Liver (tissue), 9 donors: ENCODE measurements around the gene CIDEB. TPM values are rescaled to one million over a fixed set of nuclear protein-coding genes. Genes with fewer than 3 reads are reported as not detected.

Source experiments
- DNase-seq: peaks from one replicate; pipeline ENCODE4 v3.0.0-alpha.2; 2017; ENCODE audit warnings: low spot score
- H3K27ac ChIP-seq, 2 donors: one replicate each; pipeline ENCODE4 v1.7.0; 2013; ENCODE audit warnings: inconsistent platforms in 2 of 2, low read length in 2 of 2, control low read depth in 1 of 2, low read depth in 1 of 2, mild to moderate bottlenecking in 1 of 2
- H3K27me3 ChIP-seq, 4 donors: one replicate each; pipeline versions ENCODE4 v1.6.1 to v1.7.0; 2013; ENCODE audit warnings: low read length in 3 of 4, inconsistent platforms in 1 of 4, mild to moderate bottlenecking in 1 of 4, moderate library complexity in 1 of 4; ENCODE audit not compliant: control insufficient read depth in 4 of 4, insufficient read depth in 4 of 4
- H3K36me3 ChIP-seq, 4 donors: one replicate each; pipeline versions ENCODE4 v1.6.1 to v1.7.0; 2013; ENCODE audit warnings: low read length in 3 of 4, mild to moderate bottlenecking in 3 of 4, low read depth in 1 of 4, moderate library complexity in 1 of 4; ENCODE audit not compliant: control insufficient read depth in 4 of 4, insufficient read depth in 3 of 4
- H3K4me1 ChIP-seq, 4 donors: one replicate each; pipeline versions ENCODE4 v1.6.1 to v1.7.0; 2013; ENCODE audit warnings: low read length in 3 of 4, mild to moderate bottlenecking in 3 of 4, moderate library complexity in 1 of 4; ENCODE audit not compliant: control insufficient read depth in 4 of 4, insufficient read depth in 4 of 4
- H3K4me3 ChIP-seq, 3 donors: one replicate each; pipeline versions ENCODE4 v1.6.1 to v1.7.0; 2013; ENCODE audit warnings: low read length in 3 of 3, control low read depth in 1 of 3, low read depth in 1 of 3, mild to moderate bottlenecking in 1 of 3
- H3K9ac ChIP-seq, 2 donors: one replicate each; pipeline ENCODE4 v1.7.0; 2013; ENCODE audit warnings: low read length in 2 of 2, mild to moderate bottlenecking in 2 of 2, moderate library complexity in 2 of 2, control low read depth in 1 of 2, low read depth in 1 of 2
- H3K9me3 ChIP-seq, 4 donors: one replicate each; pipeline versions ENCODE4 v1.6.1 to v1.7.0; 2013; ENCODE audit warnings: low read length in 3 of 4; ENCODE audit not compliant: control insufficient read depth in 4 of 4
- ATF3 ChIP-seq: IDR thresholded peaks from 2 replicates; pipeline ENCODE4 v1.6.1; 2016; ENCODE audit warnings: antibody characterized with exemption
- EGR1 ChIP-seq, 2 donors: IDR thresholded peaks; 2 replicates each; pipeline ENCODE4 v1.6.1; 2016 to 2018; ENCODE audit warnings: antibody characterized with exemption in 2 of 2, low read depth in 2 of 2
- FOXA1 ChIP-seq: IDR thresholded peaks from 2 replicates; pipeline ENCODE4 v1.6.1; 2016; ENCODE audit warnings: antibody characterized with exemption
- FOXA2 ChIP-seq: IDR thresholded peaks from 2 replicates; pipeline ENCODE4 v1.6.1; 2016; ENCODE audit warnings: antibody characterized with exemption
- GABPA ChIP-seq, 2 donors: IDR thresholded peaks in 1 of 2; conservative IDR thresholded peaks in 1 of 2; 2 replicates each; pipeline ENCODE4 v1.6.1; 2016; ENCODE audit warnings: antibody characterized with exemption in 2 of 2, mild to moderate bottlenecking in 1 of 2, moderate library complexity in 1 of 2
- HNF4A ChIP-seq, 2 donors: conservative IDR thresholded peaks; 2 replicates each; pipeline ENCODE4 v1.6.1; 2016; ENCODE audit warnings: antibody characterized with exemption in 2 of 2, mild to moderate bottlenecking in 2 of 2
- HNF4G ChIP-seq: IDR thresholded peaks from 2 replicates; pipeline ENCODE4 v1.6.1; 2016; ENCODE audit warnings: antibody characterized with exemption
- JUND ChIP-seq, 2 donors: IDR thresholded peaks; 2 replicates each; pipeline ENCODE4 v1.6.1; 2016; ENCODE audit warnings: antibody characterized with exemption in 2 of 2
- NR2F2 ChIP-seq: IDR thresholded peaks from 2 replicates; pipeline ENCODE4 v1.6.1; 2016; ENCODE audit warnings: antibody characterized with exemption
- RAD21 ChIP-seq, 2 donors: IDR thresholded peaks; 2 replicates each; pipeline ENCODE4 v1.6.1; 2016; ENCODE audit warnings: antibody characterized with exemption in 2 of 2, mild to moderate bottlenecking in 2 of 2
- RXRA ChIP-seq, 2 donors: IDR thresholded peaks; 2 replicates each; pipeline ENCODE4 v1.6.1; 2017 to 2018; ENCODE audit warnings: antibody characterized with exemption in 2 of 2, mild to moderate bottlenecking in 1 of 2
- SP1 ChIP-seq: IDR thresholded peaks from 2 replicates; pipeline ENCODE4 v1.6.1; 2018; ENCODE audit warnings: antibody characterized with exemption, mild to moderate bottlenecking
- TAF1 ChIP-seq: conservative IDR thresholded peaks from 2 replicates; pipeline ENCODE4 v1.6.1; 2016; ENCODE audit warnings: antibody characterized with exemption, mild to moderate bottlenecking
- YY1 ChIP-seq: IDR thresholded peaks from 2 replicates; pipeline ENCODE4 v1.6.1; 2016; ENCODE audit warnings: antibody characterized with exemption, mild to moderate bottlenecking
- ZBTB33 ChIP-seq: IDR thresholded peaks from 2 replicates; pipeline ENCODE4 v1.6.1; 2016; ENCODE audit warnings: antibody characterized with exemption
- WGBS: extraction: QIAGEN DNeasy Blood & Tissue Kit; methylation state at CpG from one replicate; pipeline ENCODE4 v1.1.7; 2013; 5-methylcytosine and 5-hydroxymethylcytosine counted together
- polyA plus RNA-seq, 2 donors: library from polyadenylated mRNA; stranded (reverse) in 1 of 2; unstranded in 1 of 2; fragments of 200-250 nt in 1 of 2; fragments of >200 nt in 1 of 2; fragmentation: Nextera tagmentation in 1 of 2; extraction: Ambion mirVana in 1 of 2; gene quantifications; one replicate each; pipeline versions ENCODE4 v1.2.1 to v1.2.3, GENCODE V29; 2013 to 2015
- total RNA-seq, 2 donors: library from RNA; depleted of rRNA; stranded (reverse); fragments of >200 nt; gene quantifications; one replicate each; pipeline ENCODE4 v1.2.3, GENCODE V29; 2014
- TF ChIP-seq, protein P1 (sequence below): fragments of 150-350 bp; IDR thresholded peaks from 2 replicates; pipeline ENCODE4 v1.5.1; 2017; ENCODE audit warnings: improper control_type of control experiment, low read depth, low read length; ENCODE audit not compliant: missing input control
- TF ChIP-seq, protein P2 (sequence below): IDR thresholded peaks from 2 replicates; pipeline ENCODE4 v1.6.1; 2016; ENCODE audit warnings: antibody characterized with exemption, mild to moderate bottlenecking
- TF ChIP-seq, protein P3 (sequence below): IDR thresholded peaks from 2 replicates; pipeline ENCODE4 v1.6.1; 2016; ENCODE audit warnings: antibody characterized with exemption
- donor health status: healthy.
- donor health status: healthy.
- donor health status: healthy.
- donor health status: healthy.
- donor health status: healthy.

The CIDEB gene
- total and polyA plus RNA-seq, 4 donors: 32.1 to 312 (median 159) TPM

- Histone ChIP-seq H3K4me1 (peaks cover 9 to 46% (median 22%) of the 10 kb centered on the region in 4 donors), H3K4me3 (no peak overlapping the region), H3K9me3 (no peaks in the 10 kb centered on the region), H3K36me3 (no peaks in the 10 kb centered on the region), H3K9ac (no peak overlapping the region), H3K27me3 (no peaks in the 10 kb centered on the region), H3K27ac (no peak overlapping the region)
- DNase-seq: no peak
- no peak for TF ChIP-seq HNF4G
- TF ChIP-seq HNF4A (conservative IDR thresholded peaks at IDR 0.05): no peak
- no peak for TF ChIP-seq FOXA1
- no peak for TF ChIP-seq YY1
- no peak for TF ChIP-seq TAF1
- no peak for TF ChIP-seq GABPA (IDR thresholded peaks at IDR 0.05 in 1 of 2, conservative IDR thresholded peaks at IDR 0.05 in 1 of 2)
- no peak for TF ChIP-seq ATF3
- TF ChIP-seq SP1: no peak
- no peak for TF ChIP-seq RXRA (IDR thresholded peaks at IDR 0.05)
- TF ChIP-seq NR2F2: no peak
- TF ChIP-seq, protein P1, sequence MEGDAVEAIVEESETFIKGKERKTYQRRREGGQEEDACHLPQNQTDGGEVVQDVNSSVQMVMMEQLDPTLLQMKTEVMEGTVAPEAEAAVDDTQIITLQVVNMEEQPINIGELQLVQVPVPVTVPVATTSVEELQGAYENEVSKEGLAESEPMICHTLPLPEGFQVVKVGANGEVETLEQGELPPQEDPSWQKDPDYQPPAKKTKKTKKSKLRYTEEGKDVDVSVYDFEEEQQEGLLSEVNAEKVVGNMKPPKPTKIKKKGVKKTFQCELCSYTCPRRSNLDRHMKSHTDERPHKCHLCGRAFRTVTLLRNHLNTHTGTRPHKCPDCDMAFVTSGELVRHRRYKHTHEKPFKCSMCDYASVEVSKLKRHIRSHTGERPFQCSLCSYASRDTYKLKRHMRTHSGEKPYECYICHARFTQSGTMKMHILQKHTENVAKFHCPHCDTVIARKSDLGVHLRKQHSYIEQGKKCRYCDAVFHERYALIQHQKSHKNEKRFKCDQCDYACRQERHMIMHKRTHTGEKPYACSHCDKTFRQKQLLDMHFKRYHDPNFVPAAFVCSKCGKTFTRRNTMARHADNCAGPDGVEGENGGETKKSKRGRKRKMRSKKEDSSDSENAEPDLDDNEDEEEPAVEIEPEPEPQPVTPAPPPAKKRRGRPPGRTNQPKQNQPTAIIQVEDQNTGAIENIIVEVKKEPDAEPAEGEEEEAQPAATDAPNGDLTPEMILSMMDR: no peak
- TF ChIP-seq, protein P2, sequence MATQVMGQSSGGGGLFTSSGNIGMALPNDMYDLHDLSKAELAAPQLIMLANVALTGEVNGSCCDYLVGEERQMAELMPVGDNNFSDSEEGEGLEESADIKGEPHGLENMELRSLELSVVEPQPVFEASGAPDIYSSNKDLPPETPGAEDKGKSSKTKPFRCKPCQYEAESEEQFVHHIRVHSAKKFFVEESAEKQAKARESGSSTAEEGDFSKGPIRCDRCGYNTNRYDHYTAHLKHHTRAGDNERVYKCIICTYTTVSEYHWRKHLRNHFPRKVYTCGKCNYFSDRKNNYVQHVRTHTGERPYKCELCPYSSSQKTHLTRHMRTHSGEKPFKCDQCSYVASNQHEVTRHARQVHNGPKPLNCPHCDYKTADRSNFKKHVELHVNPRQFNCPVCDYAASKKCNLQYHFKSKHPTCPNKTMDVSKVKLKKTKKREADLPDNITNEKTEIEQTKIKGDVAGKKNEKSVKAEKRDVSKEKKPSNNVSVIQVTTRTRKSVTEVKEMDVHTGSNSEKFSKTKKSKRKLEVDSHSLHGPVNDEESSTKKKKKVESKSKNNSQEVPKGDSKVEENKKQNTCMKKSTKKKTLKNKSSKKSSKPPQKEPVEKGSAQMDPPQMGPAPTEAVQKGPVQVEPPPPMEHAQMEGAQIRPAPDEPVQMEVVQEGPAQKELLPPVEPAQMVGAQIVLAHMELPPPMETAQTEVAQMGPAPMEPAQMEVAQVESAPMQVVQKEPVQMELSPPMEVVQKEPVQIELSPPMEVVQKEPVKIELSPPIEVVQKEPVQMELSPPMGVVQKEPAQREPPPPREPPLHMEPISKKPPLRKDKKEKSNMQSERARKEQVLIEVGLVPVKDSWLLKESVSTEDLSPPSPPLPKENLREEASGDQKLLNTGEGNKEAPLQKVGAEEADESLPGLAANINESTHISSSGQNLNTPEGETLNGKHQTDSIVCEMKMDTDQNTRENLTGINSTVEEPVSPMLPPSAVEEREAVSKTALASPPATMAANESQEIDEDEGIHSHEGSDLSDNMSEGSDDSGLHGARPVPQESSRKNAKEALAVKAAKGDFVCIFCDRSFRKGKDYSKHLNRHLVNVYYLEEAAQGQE: no peak
- TF ChIP-seq EGR1 (IDR thresholded peaks at IDR 0.05; ENCODE audit: low read depth in 2 of 2): no peak
- no peak for TF ChIP-seq JUND (IDR thresholded peaks at IDR 0.05)
- TF ChIP-seq, protein P3, sequence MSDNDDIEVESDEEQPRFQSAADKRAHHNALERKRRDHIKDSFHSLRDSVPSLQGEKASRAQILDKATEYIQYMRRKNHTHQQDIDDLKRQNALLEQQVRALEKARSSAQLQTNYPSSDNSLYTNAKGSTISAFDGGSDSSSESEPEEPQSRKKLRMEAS: no peak
- no peak for TF ChIP-seq RAD21 (IDR thresholded peaks at IDR 0.05)
- TF ChIP-seq FOXA2: no peak
- TF ChIP-seq ZBTB33: no peak
- WGBS: 53% methylated on average over 26 of the region's 26 CpGs
These were observed 24.0 kb upstream of the CIDEB start for GRCh38 chr14:24331731-24332267.
